IPS-20b (cell line): Measurements from ENCODE around the gene KATNA1.

Experiments
- H3K27ac ChIP-seq: one replicate; pipeline ENCODE4 v1.5.1; 2013; ENCODE audit warnings: low read length
- H3K27me3 ChIP-seq: 2 replicates; pipeline ENCODE4 v1.6.1; 2013; ENCODE audit warnings: mild to moderate bottlenecking, low read length, inconsistent platforms; ENCODE audit not compliant: insufficient read depth
- H3K36me3 ChIP-seq: 2 replicates; pipeline ENCODE4 v1.6.1; 2013; ENCODE audit warnings: low read depth, mild to moderate bottlenecking, inconsistent platforms, low read length, moderate library complexity; ENCODE audit not compliant: insufficient read depth
- H3K4me1 ChIP-seq: 2 replicates; pipeline ENCODE4 v1.6.1; 2013; ENCODE audit warnings: mild to moderate bottlenecking, control low read depth, inconsistent platforms, low read length, moderate library complexity; ENCODE audit not compliant: insufficient read depth
- H3K4me3 ChIP-seq: 2 replicates; pipeline ENCODE4 v1.5.1; 2013; ENCODE audit warnings: mild to moderate bottlenecking, low read length, inconsistent platforms
- H3K9ac ChIP-seq: 2 replicates; pipeline ENCODE4 v1.6.1; 2013; ENCODE audit warnings: low read depth, mild to moderate bottlenecking, inconsistent platforms, low read length, moderate library complexity
- H3K9me3 ChIP-seq: 2 replicates; pipeline ENCODE4 v1.6.1; 2013; ENCODE audit warnings: mild to moderate bottlenecking, low read depth, low read length, inconsistent platforms; ENCODE audit not compliant: insufficient read depth

KATNA1 gene

DNA sequence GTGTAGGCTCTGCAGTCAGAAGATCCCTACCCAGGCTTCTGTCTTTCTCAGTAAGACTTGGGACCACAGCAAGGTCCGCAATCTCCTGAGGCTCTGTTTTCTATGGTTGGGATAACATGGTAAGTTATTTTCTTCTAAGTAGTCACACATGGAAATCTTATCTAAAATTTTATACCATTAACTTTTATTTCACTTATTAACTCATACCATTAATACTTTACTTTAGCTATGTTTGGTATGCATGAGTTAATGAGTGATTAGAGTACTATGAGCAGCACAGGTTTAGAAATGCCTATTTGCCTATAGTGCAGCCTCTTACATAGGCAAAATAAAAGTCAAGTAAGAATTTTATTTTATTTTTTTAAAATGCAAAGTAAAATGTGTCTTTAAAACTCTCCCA lies 55.1 kb downstream of the KATNA1 start:
- H3K27ac ChIP-seq: no peak overlapping the region
- H3K4me3 ChIP-seq: no peak overlapping the region
- no peaks in the 10 kb centered on the region for H3K9me3 ChIP-seq
- no peak overlapping the region for H3K9ac ChIP-seq
- H3K27me3 ChIP-seq: no peaks in the 10 kb centered on the region
- peaks cover 70% of the 10 kb centered on the region for H3K36me3 ChIP-seq
- H3K4me1 ChIP-seq: no peaks in the 10 kb centered on the region

GRCh38 chr6:149592983-149593382 lies 55.5 kb downstream of the KATNA1 start:
- H3K9me3 ChIP-seq: no peaks in the 10 kb centered on the region
- no peaks in the 10 kb centered on the region for H3K27me3 ChIP-seq
- H3K9ac ChIP-seq: no peak overlapping the region
- no peak overlapping the region for H3K27ac ChIP-seq
- H3K4me3 ChIP-seq: no peak overlapping the region
- H3K36me3 ChIP-seq: peaks cover 74% of the 10 kb centered on the region
- H3K4me1 ChIP-seq: no peaks in the 10 kb centered on the region

GRCh38 chr6:149586149-149586548 lies 62.4 kb downstream of the KATNA1 start:
- no peaks in the 10 kb centered on the region for H3K9me3 ChIP-seq
- H3K9ac ChIP-seq: no peak overlapping the region
- no peak overlapping the region for H3K4me3 ChIP-seq
- no peaks in the 10 kb centered on the region for H3K4me1 ChIP-seq
- no peak overlapping the region for H3K27ac ChIP-seq
- peaks cover 75% of the 10 kb centered on the region for H3K36me3 ChIP-seq
- no peaks in the 10 kb centered on the region for H3K27me3 ChIP-seq

DNA sequence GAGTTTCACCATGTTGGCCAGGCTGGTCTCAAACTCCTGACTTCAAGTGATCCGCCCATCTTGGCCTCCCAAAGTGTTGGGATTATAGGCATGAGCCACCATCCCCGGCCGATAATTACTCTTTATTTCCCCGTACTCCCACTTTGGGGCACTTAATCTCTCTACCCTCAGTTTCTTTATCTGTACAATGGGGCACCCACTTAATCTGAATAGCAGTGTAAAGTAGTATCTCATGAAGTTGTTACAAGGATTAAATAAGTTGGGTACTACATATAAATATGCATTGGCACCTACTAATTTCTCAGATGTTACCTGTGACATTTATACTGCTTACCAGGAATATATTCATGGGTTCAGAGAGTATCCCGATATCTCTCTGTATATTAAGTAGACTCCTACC lies 67.2 kb downstream of the KATNA1 start:
- Histone ChIP-seq H3K36me3 (peaks cover 61% of the 10 kb centered on the region), H3K9ac (no peak overlapping the region), H3K27ac (no peak overlapping the region), H3K4me1 (no peaks in the 10 kb centered on the region), H3K9me3 (no peaks in the 10 kb centered on the region), H3K4me3 (no peak overlapping the region), H3K27me3 (no peaks in the 10 kb centered on the region)

GRCh38 chr6:149580880-149581279 lies 67.6 kb downstream of the KATNA1 start:
- H3K4me1 ChIP-seq: no peaks in the 10 kb centered on the region
- H3K36me3 ChIP-seq: peaks cover 59% of the 10 kb centered on the region
- no peak overlapping the region for H3K27ac ChIP-seq
- H3K9ac ChIP-seq: no peak overlapping the region
- no peaks in the 10 kb centered on the region for H3K27me3 ChIP-seq
- no peaks in the 10 kb centered on the region for H3K9me3 ChIP-seq
- no peak overlapping the region for H3K4me3 ChIP-seq

DNA sequence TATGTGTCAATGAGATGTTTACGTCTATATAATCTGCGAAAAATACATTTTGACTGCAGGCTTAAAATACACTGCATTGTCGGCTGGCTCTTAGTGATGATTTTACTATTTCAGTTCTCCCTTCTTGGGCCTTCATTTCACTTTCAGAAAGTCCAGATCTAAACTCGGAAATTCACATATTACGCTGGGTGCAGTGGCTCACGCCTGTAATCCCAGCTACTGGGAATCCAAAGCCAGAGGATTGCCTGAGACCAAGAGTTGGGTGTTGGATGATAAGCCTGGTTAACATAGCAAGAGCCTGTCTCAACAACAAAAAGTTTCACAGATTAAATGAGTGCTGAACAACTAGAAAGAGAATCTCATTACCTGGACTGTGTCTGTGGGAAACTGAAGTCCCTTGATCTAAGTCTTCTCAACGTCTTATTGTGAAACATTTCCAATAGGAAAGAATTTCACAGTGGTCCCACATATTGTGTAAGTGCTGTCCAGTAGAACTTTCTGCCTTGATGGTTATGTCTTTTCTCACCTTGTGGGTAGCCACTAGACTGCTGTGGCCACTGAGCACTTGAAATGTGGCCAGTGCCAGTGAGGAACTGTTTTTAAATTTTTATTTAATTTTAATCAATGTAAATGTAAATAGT lies 80.4 kb downstream of the KATNA1 start:
- Histone ChIP-seq H3K36me3 (no peaks in the 10 kb centered on the region), H3K27me3 (peaks cover 8% of the 10 kb centered on the region), H3K4me1 (no peaks in the 10 kb centered on the region), H3K4me3 (0 out of 2 replicates have a peak overlapping the region, but pooled peaks have one; percentile 97), H3K27ac (no peak overlapping the region), H3K9me3 (no peaks in the 10 kb centered on the region), H3K9ac (no peak overlapping the region)

GRCh38 chr6:149567194-149567586 lies 81.3 kb downstream of the KATNA1 start:
- Histone ChIP-seq H3K4me1 (no peaks in the 10 kb centered on the region), H3K9ac (peak overlapping the region; percentile 89; the same call in 1 of the 2 replicates), H3K9me3 (no peaks in the 10 kb centered on the region), H3K4me3 (peak overlapping the region; percentile 97), H3K27ac (peak overlapping the region; percentile 57), H3K36me3 (no peaks in the 10 kb centered on the region), H3K27me3 (peaks cover 8% of the 10 kb centered on the region)

DNA sequence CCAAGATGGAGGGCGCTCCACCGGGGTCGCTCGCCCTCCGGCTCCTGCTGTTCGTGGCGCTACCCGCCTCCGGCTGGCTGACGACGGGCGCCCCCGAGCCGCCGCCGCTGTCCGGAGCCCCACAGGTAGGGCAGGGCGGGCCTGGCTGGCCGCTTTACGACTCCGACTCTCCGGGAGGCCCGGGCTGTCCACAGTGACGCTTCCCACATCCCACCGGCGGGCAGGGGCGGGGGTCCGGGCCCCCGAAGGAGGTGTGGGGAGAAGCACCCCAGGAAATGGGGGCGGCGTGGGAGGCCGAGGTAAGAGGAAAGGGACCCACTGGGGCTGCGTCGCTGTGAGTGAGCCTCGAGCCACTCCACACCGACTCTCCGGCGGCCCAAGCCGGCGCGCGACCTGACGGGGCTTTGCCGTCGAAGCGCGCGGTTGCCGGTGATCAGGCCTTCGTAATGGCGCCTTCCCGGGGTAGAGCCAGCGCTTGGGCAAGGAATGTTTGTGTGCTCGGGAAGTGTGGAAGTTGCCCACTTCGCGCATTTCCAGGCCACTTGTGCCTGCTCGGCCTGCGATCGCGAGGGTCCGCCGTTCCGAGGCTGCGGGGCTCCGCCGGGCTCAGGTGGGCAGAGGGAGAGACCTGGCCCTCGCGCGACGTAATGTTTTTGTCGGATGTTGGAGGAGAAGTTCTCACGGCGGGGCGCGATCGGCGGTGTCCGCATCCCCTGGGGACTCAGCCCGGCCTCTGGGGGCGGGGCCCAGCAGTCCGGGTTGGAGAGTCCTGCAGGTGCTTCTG lies 81.9 kb downstream of the KATNA1 start:
- Histone ChIP-seq H3K27me3 (peaks cover 8% of the 10 kb centered on the region), H3K36me3 (no peaks in the 10 kb centered on the region), H3K9ac (peak overlapping the region; percentile 89), H3K4me3 (peak overlapping the region; percentile 97), H3K27ac (peak overlapping the region; percentile 57), H3K9me3 (no peaks in the 10 kb centered on the region), H3K4me1 (no peaks in the 10 kb centered on the region)

DNA sequence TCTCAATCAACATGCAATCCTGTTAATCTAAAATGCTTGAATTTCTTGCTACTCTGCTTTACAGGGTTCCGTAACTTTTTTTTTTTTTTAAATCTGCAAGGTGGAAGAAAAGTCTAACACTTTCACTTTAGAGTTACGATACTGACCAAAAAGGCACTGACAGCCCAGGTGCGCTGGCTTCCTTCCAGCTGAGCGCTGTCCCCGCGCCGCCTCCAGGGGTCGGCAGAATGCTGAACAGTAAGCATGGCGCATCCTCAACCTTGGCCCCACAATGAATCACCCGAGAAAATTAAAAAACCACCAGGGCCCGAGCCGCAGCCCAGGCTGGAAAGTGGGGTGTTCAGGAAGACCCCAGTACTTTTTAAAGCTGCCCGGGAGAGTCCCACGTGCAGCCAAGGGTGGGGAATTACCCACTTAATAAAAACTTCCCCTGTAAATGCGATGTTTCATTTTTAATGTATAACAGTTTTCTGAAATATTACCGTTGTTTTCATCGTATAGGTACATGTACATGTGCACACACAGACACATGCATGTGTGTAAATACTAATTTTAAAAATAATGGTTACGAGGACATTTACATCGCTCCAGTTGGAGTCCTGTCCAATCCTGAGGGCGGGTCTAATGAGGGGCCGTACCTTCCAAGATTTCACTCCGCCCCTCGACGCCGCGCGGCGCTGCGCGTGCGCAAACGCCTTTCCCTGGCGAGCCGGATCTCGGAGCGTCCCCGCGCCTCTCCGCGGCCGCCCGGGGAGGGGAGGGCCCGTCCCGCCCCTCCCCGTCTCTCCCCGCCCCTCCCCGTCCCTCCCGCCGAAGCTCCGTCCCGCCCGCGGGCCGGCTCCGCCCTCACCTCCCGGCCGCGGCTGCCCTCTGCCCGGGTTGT lies 82.7 kb downstream of the KATNA1 start, which contains the start of gene GINM1:
TSS of gene GINM1 (plus strand) at position 849 of the 883 bp plus-strand sequence. CDS start 40 bp downstream, outside the sequence.
- H3K4me3 ChIP-seq: peak within 1 kb of the TSS; percentile 97
- H3K27me3 ChIP-seq: peaks cover 8% of the 10 kb centered on the region
- peak within 1 kb of the TSS; percentile 89 for H3K9ac ChIP-seq
- H3K27ac ChIP-seq: peak within 1 kb of the TSS; percentile 57
- H3K36me3 ChIP-seq: no peaks in the 10 kb centered on the region
- no peaks in the 10 kb centered on the region for H3K4me1 ChIP-seq
- H3K9me3 ChIP-seq: no peaks in the 10 kb centered on the region

DNA sequence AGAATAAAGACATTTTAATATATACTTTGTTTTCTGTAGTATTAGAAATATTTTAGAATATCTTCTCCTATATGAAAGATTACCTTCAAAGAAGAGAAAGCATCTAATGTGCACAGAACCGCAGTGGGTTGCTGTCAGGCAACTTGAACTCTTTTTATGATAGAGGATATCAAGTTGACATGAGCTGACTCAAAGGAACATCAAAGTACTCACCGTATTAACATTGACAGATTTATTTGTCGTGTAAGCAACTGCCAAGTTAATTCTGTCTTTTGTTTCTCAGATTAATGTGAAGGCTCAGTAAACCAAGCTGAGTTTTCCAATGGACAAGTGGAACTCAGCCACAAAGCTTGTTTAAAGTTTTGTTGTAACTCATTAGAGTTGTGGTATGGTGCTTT lies 84.6 kb downstream of the KATNA1 start:
- no peak overlapping the region for H3K9ac ChIP-seq
- no peak overlapping the region for H3K4me3 ChIP-seq
- H3K9me3 ChIP-seq: no peaks in the 10 kb centered on the region
- H3K27ac ChIP-seq: no peak overlapping the region
- H3K4me1 ChIP-seq: no peaks in the 10 kb centered on the region
- H3K27me3 ChIP-seq: peaks cover 8% of the 10 kb centered on the region
- no peaks in the 10 kb centered on the region for H3K36me3 ChIP-seq

DNA sequence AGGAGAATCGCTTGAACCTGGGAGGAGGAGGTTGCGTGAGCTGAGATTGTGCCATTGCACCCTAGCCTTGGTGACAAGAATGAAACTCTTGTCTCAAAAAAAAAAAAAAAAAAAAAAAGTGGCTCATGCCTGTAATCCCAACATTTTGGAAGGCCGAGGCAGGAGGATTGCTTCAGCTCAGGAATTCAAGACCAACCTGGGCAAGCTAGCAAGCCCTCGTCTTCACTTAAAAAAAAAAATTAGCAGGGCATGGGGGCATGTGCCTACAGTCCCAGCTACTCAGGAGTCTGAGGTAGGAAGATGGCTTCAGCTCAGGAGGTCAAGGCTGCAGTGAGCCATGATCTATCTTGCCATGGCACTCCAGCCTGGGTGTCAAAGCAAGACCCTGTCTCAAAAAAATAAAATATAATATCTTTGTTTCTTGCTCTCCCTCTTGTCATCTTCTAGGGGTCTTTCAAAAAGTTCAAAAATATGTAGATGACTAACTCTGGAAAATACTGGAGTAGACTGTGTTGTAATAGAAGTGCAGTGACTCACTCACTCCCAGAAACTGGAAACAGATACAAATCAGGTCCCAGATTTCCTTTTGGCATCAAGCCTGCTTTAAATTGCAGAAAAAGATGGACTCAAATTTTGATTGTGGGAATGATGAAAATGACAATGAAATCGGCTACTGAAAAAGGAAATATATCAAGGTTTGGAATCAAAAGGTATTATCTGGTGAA lies 85.1 kb downstream of the KATNA1 start:
- H3K4me3 ChIP-seq: no peak overlapping the region
- no peak overlapping the region for H3K9ac ChIP-seq
- no peak overlapping the region for H3K27ac ChIP-seq

More for the DNA sequence above, 85.1 kb downstream of the KATNA1 start:
- Histone ChIP-seq H3K9me3 (no peaks in the 10 kb centered on the region), H3K27me3 (peaks cover 8% of the 10 kb centered on the region), H3K36me3 (no peaks in the 10 kb centered on the region), H3K4me1 (no peaks in the 10 kb centered on the region)
